VCaP (cell line): ENCODE results near the gene GAS1.

Experiments used
- H3K27ac ChIP-seq: fragments of 450-650 bp; 2 replicates; pipeline ENCODE4 v1.5.1; 2017
- CTCF ChIP-seq: fragments of 450-650 bp; conservative IDR thresholded peaks from 2 replicates; pipeline ENCODE4 v1.5.1; 2017; ENCODE audit warnings: mild to moderate bottlenecking, moderate library complexity

GAS1 gene

DNA sequence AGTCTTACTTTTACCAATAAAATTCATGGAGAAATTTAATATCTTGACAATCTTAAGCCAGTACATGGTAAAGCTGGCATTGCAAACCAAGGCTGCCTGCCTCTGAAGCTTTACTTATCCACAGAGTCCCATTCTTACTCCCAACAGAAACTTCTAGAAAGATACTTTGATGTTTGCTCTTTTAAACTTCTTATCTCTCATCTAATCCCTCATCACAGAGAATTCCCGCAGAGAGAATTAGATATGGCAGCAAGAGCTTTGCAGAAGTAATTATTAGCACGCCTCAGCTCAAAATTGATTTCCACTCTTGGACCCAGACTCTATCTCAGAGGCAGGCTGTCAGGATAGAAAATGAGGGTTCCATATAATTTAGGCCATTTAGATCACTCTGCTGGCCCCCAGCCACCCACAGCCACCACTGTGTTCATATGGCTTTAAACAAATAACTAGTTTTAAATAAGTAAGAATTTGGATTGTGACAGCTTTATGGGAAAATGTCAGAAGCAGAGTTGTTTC is 37.9 kb upstream of the GAS1 start:
- no peak for TF ChIP-seq CTCF
- no peak overlapping the region for H3K27ac ChIP-seq

- no peak for TF ChIP-seq CTCF
- peak overlapping the region; percentile 13; the same call in 1 of the 2 replicates for H3K27ac ChIP-seq
Measured at GRCh38 chr9:86983620-86984259, 36.4 kb upstream of the GAS1 start.

- TF ChIP-seq CTCF, result no peak
Measured at GRCh38 chr9:86983249-86983619, 35.9 kb upstream of the GAS1 start.

GRCh38 chr9:86980802-86981201 is 33.5 kb upstream of the GAS1 start:
- no peak for TF ChIP-seq CTCF
- H3K27ac ChIP-seq, result no peak overlapping the region

More at GRCh38 chr9:86983249-86983619, 35.9 kb upstream of the GAS1 start:
- peak overlapping the region; percentile 13; the same call in 1 of the 2 replicates for H3K27ac ChIP-seq

GRCh38 chr9:86979657-86980056 is 32.4 kb upstream of the GAS1 start:
- H3K27ac ChIP-seq, result no peak overlapping the region
- TF ChIP-seq CTCF, result no peak

GRCh38 chr9:86978922-86979474 is 31.7 kb upstream of the GAS1 start:
- TF ChIP-seq CTCF, result no peak
- no peak overlapping the region for H3K27ac ChIP-seq

GRCh38 chr9:86978413-86978812 is 31.1 kb upstream of the GAS1 start:
- H3K27ac ChIP-seq, result no peak overlapping the region
- no peak for TF ChIP-seq CTCF
